GM23248 (cell line): Measurements from ENCODE around the gene DCD. TPM values are rescaled to one million over a fixed set of nuclear protein-coding genes. Genes with fewer than 3 reads are reported as not detected.

Source experiments
- DNase-seq: peaks from one replicate; pipeline ENCODE4 v3.0.0-alpha.2; 2015
- H2AFZ ChIP-seq: fragments of 200-600 bp; sonication (generic); 2 replicates; pipeline ENCODE4 v1.6.1; 2016; ENCODE audit warnings: antibody characterized with exemption
- H3F3A ChIP-seq: fragments of 200-600 bp; sonication (generic); 2 replicates; pipeline ENCODE4 v1.6.1; 2016; ENCODE audit warnings: mild to moderate bottlenecking, antibody characterized with exemption, mixed run types; ENCODE audit not compliant: insufficient read depth
- H3K27ac ChIP-seq: fragments of 200-600 bp; sonication (generic); 2 replicates; pipeline ENCODE4 v1.5.1; 2016; ENCODE audit warnings: mild to moderate bottlenecking
- H3K27me3 ChIP-seq: fragments of 200-600 bp; sonication (generic); replicated peaks from 2 replicates; pipeline ENCODE4 v1.6.1; 2016; ENCODE audit warnings: mild to moderate bottlenecking; ENCODE audit not compliant: insufficient read depth
- H3K36me3 ChIP-seq: fragments of 200-600 bp; sonication (generic); 2 replicates; pipeline ENCODE4 v1.6.1; 2016; ENCODE audit warnings: low read depth, mild to moderate bottlenecking
- H3K4me1 ChIP-seq: fragments of 200-600 bp; sonication (generic); 2 replicates; pipeline ENCODE4 v1.6.1; 2016; ENCODE audit warnings: mild to moderate bottlenecking; ENCODE audit not compliant: insufficient read depth
- H3K4me2 ChIP-seq: fragments of 200-600 bp; sonication (generic); one replicate; pipeline ENCODE4 v1.6.1; 2016; ENCODE audit warnings: mild to moderate bottlenecking; ENCODE audit not compliant: unreplicated experiment
- H3K4me3 ChIP-seq: fragments of 200-600 bp; sonication (generic); 2 replicates; pipeline ENCODE4 v1.5.1; 2016; ENCODE audit warnings: mild to moderate bottlenecking
- H3K79me2 ChIP-seq: fragments of 200-600 bp; sonication (generic); 2 replicates; pipeline ENCODE4 v1.6.1; 2016; ENCODE audit warnings: mild to moderate bottlenecking; ENCODE audit not compliant: insufficient read depth
- H3K9ac ChIP-seq: fragments of 200-600 bp; sonication (generic); 2 replicates; pipeline ENCODE4 v1.6.1; 2016; ENCODE audit warnings: mild to moderate bottlenecking
- H3K9me2 ChIP-seq: fragments of 200-600 bp; sonication (generic); 2 replicates; pipeline ENCODE4 v1.6.1; 2016; ENCODE audit warnings: mixed run types, mild to moderate bottlenecking, moderate library complexity; ENCODE audit not compliant: insufficient read depth
- H3K9me3 ChIP-seq: fragments of 200-600 bp; sonication (generic); one replicate; pipeline ENCODE4 v1.6.1; 2017; ENCODE audit warnings: low read depth
- H4K20me1 ChIP-seq: fragments of 200-600 bp; sonication (generic); 2 replicates; pipeline ENCODE4 v1.6.0; 2016; ENCODE audit not compliant: insufficient read depth
- EZH2 ChIP-seq: fragments of 200-600 bp; sonication (generic); IDR thresholded peaks from 2 replicates; pipeline ENCODE4 v1.6.1; 2018; ENCODE audit warnings: antibody characterized with exemption, mild to moderate bottlenecking; ENCODE audit not compliant: insufficient read depth, poor library complexity, severe bottlenecking
- EZH2phosphoT487 ChIP-seq: fragments of 200-600 bp; sonication (generic); IDR thresholded peaks from 2 replicates; pipeline ENCODE4 v1.6.1; 2018; ENCODE audit warnings: antibody characterized with exemption, moderate library complexity, mild to moderate bottlenecking, low read depth; ENCODE audit not compliant: insufficient read depth
- WGBS, 2 experiments: methylation state at CpG; one replicate each; pipeline ENCODE4 v1.1.6; 2015 to 2017; ENCODE audit warnings: low lambda C conversion rate in 2 of 2, low coverage in 1 of 2; ENCODE audit errors: missing lambda C conversion rate in 2 of 2; 5-methylcytosine and 5-hydroxymethylcytosine counted together
- in situ Hi-C: fragments of 300-500 bp; cut with MboI; formaldehyde crosslinking; loops from 2 replicates; pipeline ENCODE4 v1.15.0; 2020
- polyA plus RNA-seq: library from polyadenylated mRNA; unstranded; fragments of >200 nt; fragmentation: Nextera tagmentation; extraction: Ambion mirVana; gene quantifications from 2 replicates; pipeline ENCODE4 v1.2.1, GENCODE V29; 2016
- total RNA-seq: library from RNA; depleted of rRNA; stranded (reverse); fragments of >200 nt; shearing (Covaris generic); gene quantifications from 2 replicates; pipeline ENCODE4 v1.2.3, GENCODE V29; 2014

Gene DCD
- total and polyA plus RNA-seq, 2 experiments from 2014 or later: not detected

- H4K20me1 ChIP-seq: no peaks in the 10 kb centered on the region
- H3F3A ChIP-seq: no peaks in the 10 kb centered on the region
- no peak overlapping the region for H3K4me3 ChIP-seq
- no peaks in the 10 kb centered on the region for H3K9me2 ChIP-seq
- H2AFZ ChIP-seq: no peak overlapping the region
- in situ Hi-C loops: no loop called here
- TF ChIP-seq EZH2phosphoT487 (no peak), EZH2 (no peak)
- H3K27me3 ChIP-seq: no peaks in the 10 kb centered on the region
- H3K9me3 ChIP-seq: no peaks in the 10 kb centered on the region
- no peak for DNase-seq
- H3K4me1 ChIP-seq: no peaks in the 10 kb centered on the region
- no peak overlapping the region for H3K27ac ChIP-seq
- H3K9ac ChIP-seq: no peak overlapping the region
- 37 to 38% methylated on average over 3 of the region's 3 CpGs for WGBS, 2 experiments
- no peak overlapping the region for H3K4me2 ChIP-seq
- no peaks in the 10 kb centered on the region for H3K36me3 ChIP-seq
- no peaks in the 10 kb centered on the region for H3K79me2 ChIP-seq
These were observed 15.4 kb upstream of the DCD start for GRCh38 chr12:54663603-54664002.

GRCh38 chr12:54662026-54662425 is 13.9 kb upstream of the DCD start:
- Histone ChIP-seq H3K4me2 (no peak overlapping the region), H3K9ac (no peak overlapping the region), H3K9me2 (no peaks in the 10 kb centered on the region), H3K27me3 (peaks cover 9% of the 10 kb centered on the region), H3K27ac (no peak overlapping the region), H3K79me2 (no peaks in the 10 kb centered on the region), H2AFZ (no peak overlapping the region), H4K20me1 (no peaks in the 10 kb centered on the region), H3K4me1 (no peaks in the 10 kb centered on the region), H3K36me3 (no peaks in the 10 kb centered on the region), H3F3A (no peaks in the 10 kb centered on the region), H3K4me3 (no peak overlapping the region), H3K9me3 (no peaks in the 10 kb centered on the region)
- in situ Hi-C loops: no loop called here
- TF ChIP-seq EZH2phosphoT487 (no peak), EZH2 (no peak)
- 21 to 30% methylated on average over 3 of the region's 3 CpGs for WGBS, 2 experiments
- DNase-seq: no peak

- Histone ChIP-seq H3K4me1 (no peaks in the 10 kb centered on the region), H3K9me2 (no peaks in the 10 kb centered on the region), H3K27me3 (peaks cover 19% of the 10 kb centered on the region), H3K9ac (no peak overlapping the region), H3K36me3 (no peaks in the 10 kb centered on the region), H2AFZ (no peak overlapping the region), H4K20me1 (no peaks in the 10 kb centered on the region), H3K4me2 (no peak overlapping the region), H3K4me3 (no peak overlapping the region), H3K79me2 (no peaks in the 10 kb centered on the region), H3F3A (no peaks in the 10 kb centered on the region), H3K9me3 (no peaks in the 10 kb centered on the region), H3K27ac (no peak overlapping the region)
- DNase-seq: no peak
- in situ Hi-C loops: no loop called here
- WGBS, 2 experiments: 43 to 46% methylated on average over 2 of the region's 2 CpGs
- TF ChIP-seq EZH2 (no peak), EZH2phosphoT487 (no peak)
These were observed 12.9 kb upstream of the DCD start for GRCh38 chr12:54661048-54661447.

GRCh38 chr12:54660320-54660962 is 12.3 kb upstream of the DCD start:
- H3K36me3 ChIP-seq: no peaks in the 10 kb centered on the region
- no peaks in the 10 kb centered on the region for H3K9me2 ChIP-seq
- H3K4me2 ChIP-seq: no peak overlapping the region
- H3K9me3 ChIP-seq: no peaks in the 10 kb centered on the region
- TF ChIP-seq EZH2phosphoT487: no peak
- TF ChIP-seq EZH2: no peak
- H3F3A ChIP-seq: no peaks in the 10 kb centered on the region
- no peak overlapping the region for H3K4me3 ChIP-seq
- in situ Hi-C loops: no loop called here
- H3K27me3 ChIP-seq: peaks cover 20% of the 10 kb centered on the region
- no peaks in the 10 kb centered on the region for H4K20me1 ChIP-seq
- H3K27ac ChIP-seq: no peak overlapping the region
- no peak for DNase-seq
- H3K79me2 ChIP-seq: no peaks in the 10 kb centered on the region
- H2AFZ ChIP-seq: no peak overlapping the region
- no peak overlapping the region for H3K9ac ChIP-seq
- H3K4me1 ChIP-seq: no peaks in the 10 kb centered on the region
- WGBS, 2 experiments: 32 to 34% methylated on average over 10 of the region's 10 CpGs
